B cell (primary cell): ENCODE data around the gene THUMPD1. TPM values are rescaled to one million over a fixed set of nuclear protein-coding genes. Genes with fewer than 3 reads are reported as not detected.

Source experiments
- ATAC-seq: fragments of 200-7000 bp; cut with Tn5 transposase; one replicate; pipeline ENCODE4 v1.10.0; 2021; ENCODE audit warnings: low read depth, mild to moderate bottlenecking, moderate number of reproducible peaks, moderate library complexity
- CTCF ChIA-PET: fragments of 350-600 bp; sonication (Branson Sonifier 250); formaldehyde crosslinking; loops from one replicate; lab custom pipeline; 2021; ENCODE audit warnings: antibody characterized with exemption, inconsistent platforms; lab: Charles Lee
- POLR2A ChIA-PET: fragments of 350-600 bp; sonication (Branson Sonifier 250); formaldehyde crosslinking; loops from one replicate; lab custom pipeline; 2021; ENCODE audit warnings: antibody characterized with exemption; lab: Charles Lee
- DNase-seq: peaks from one replicate; pipeline ENCODE4 v3.0.0; 2013
- H2AFZ ChIP-seq: 2 replicates; pipeline ENCODE4 v1.6.1; 2012; ENCODE audit warnings: mild to moderate bottlenecking, low read depth, low read length; ENCODE audit not compliant: insufficient read depth, poor library complexity, severe bottlenecking
- H3K27ac ChIP-seq, 2 donors: 1 replicate in 1 of 2; 2 replicates in 1 of 2; pipeline ENCODE4 v1.5.1; 2012 to 2013; ENCODE audit warnings: low read length in 2 of 2, mild to moderate bottlenecking in 2 of 2, moderate library complexity in 1 of 2
- H3K27me3 ChIP-seq, 4 experiments: fragments of 200-600 bp in 1 of 4; sonication (generic) in 1 of 4; replicated peaks in 1 of 4; 1 replicate in 2 of 4; 2 replicates in 2 of 4; pipeline versions ENCODE4 v1.6.1 to v1.7.0; 2013 to 2016; ENCODE audit warnings: low read length in 3 of 4, mild to moderate bottlenecking in 2 of 4, mixed read lengths in 1 of 4, moderate library complexity in 1 of 4; ENCODE audit not compliant: insufficient read depth in 4 of 4, control insufficient read depth in 3 of 4; ENCODE audit errors: control extremely low read depth in 1 of 4
- H3K36me3 ChIP-seq, 2 experiments: replicated peaks in 1 of 2; 1 replicate in 1 of 2; 2 replicates in 1 of 2; pipeline versions ENCODE4 v1.6.1 to v1.7.1; 2013; ENCODE audit warnings: low read length in 1 of 2; ENCODE audit not compliant: insufficient read depth in 2 of 2, control insufficient read depth in 1 of 2; ENCODE audit errors: control extremely low read depth in 1 of 2, extremely low read depth in 1 of 2
- H3K4me1 ChIP-seq, 2 donors: fragments of 200-600 bp in 1 of 2; sonication (generic) in 1 of 2; 1 replicate in 1 of 2; 2 replicates in 1 of 2; pipeline versions ENCODE4 v1.5.1 to v1.6.1; 2013 to 2017; ENCODE audit warnings: low read length in 2 of 2; ENCODE audit not compliant: control insufficient read depth in 2 of 2, insufficient read depth in 2 of 2
- H3K4me2 ChIP-seq: replicated peaks from 2 replicates; pipeline ENCODE3; 2012; ENCODE audit warnings: mild to moderate bottlenecking, low read depth, low read length; ENCODE audit not compliant: poor library complexity, severe bottlenecking
- H3K4me3 ChIP-seq, 5 experiments: fragments of 200-600 bp in 1 of 5; sonication (generic) in 1 of 5; 1 replicate in 3 of 5; 2 replicates in 2 of 5; pipeline versions ENCODE4 v1.5.1 to v1.7.0; 2011 to 2016; ENCODE audit warnings: low read length in 4 of 5, mild to moderate bottlenecking in 4 of 5, low read depth in 2 of 5, control low read depth in 1 of 5, moderate library complexity in 1 of 5; ENCODE audit not compliant: insufficient read depth in 1 of 5; ENCODE audit errors: control extremely low read depth in 1 of 5, extremely low read depth in 1 of 5
- H3K79me2 ChIP-seq: fragments of 200-600 bp; sonication (generic); one replicate; pipeline ENCODE4 v1.6.0; 2016; ENCODE audit warnings: low read length; ENCODE audit not compliant: control insufficient read depth, insufficient read depth
- H3K9ac ChIP-seq: fragments of 200-600 bp; sonication (generic); 2 replicates; pipeline ENCODE4 v1.6.1; 2017; ENCODE audit warnings: mild to moderate bottlenecking, low read length, moderate library complexity
- H3K9me3 ChIP-seq, 3 donors: one replicate each; pipeline versions ENCODE4 v1.6.1 to v1.7.1; 2013; ENCODE audit warnings: low read length in 2 of 3; ENCODE audit not compliant: control insufficient read depth in 2 of 3, insufficient read depth in 1 of 3; ENCODE audit errors: control extremely low read depth in 1 of 3
- H4K20me1 ChIP-seq: 2 replicates; pipeline ENCODE4 v1.6.0; 2012; ENCODE audit warnings: mild to moderate bottlenecking, low read length; ENCODE audit not compliant: insufficient read depth, control insufficient read depth, poor library complexity, severe bottlenecking
- H3K27ac Mint-ChIP-seq: one replicate; pipeline ENCODE4 v1.8.0; 2021; ENCODE audit warnings: mixed read lengths
- H3K27me3 Mint-ChIP-seq: one replicate; pipeline ENCODE4 v1.8.0; 2021; ENCODE audit warnings: mixed read lengths
- H3K4me1 Mint-ChIP-seq: one replicate; pipeline ENCODE4 v1.8.0; 2021; ENCODE audit warnings: mixed read lengths
- H3K4me3 Mint-ChIP-seq: one replicate; pipeline ENCODE4 v1.8.0; 2021; ENCODE audit warnings: mixed read lengths
- H3K9me3 Mint-ChIP-seq: one replicate; pipeline ENCODE4 v1.8.0; 2022; ENCODE audit warnings: mixed read lengths; ENCODE audit not compliant: insufficient read depth
- CTCF ChIP-seq: fragments of 200-600 bp; IDR thresholded peaks from one replicate; pipeline ENCODE4 v1.8.0; 2022; ENCODE audit warnings: antibody characterized with exemption, mild to moderate bottlenecking
- EZH2 ChIP-seq: IDR thresholded peaks from 2 replicates; pipeline ENCODE4 v1.6.1; 2012; ENCODE audit warnings: borderline replicate concordance, low read depth, mild to moderate bottlenecking, moderate library complexity, low read length; ENCODE audit not compliant: insufficient read depth, poor library complexity, severe bottlenecking
- WGBS: methylation state at CpG from one replicate; pipeline ENCODE4 v1.1.5; 2013; ENCODE audit warnings: missing lambda C conversion rate; ENCODE audit not compliant: insufficient coverage; 5-methylcytosine and 5-hydroxymethylcytosine counted together
- intact Hi-C: fragments of 100-400 bp; cut with micrococcal nuclease; formaldehyde crosslinking; loops from one replicate; pipeline ENCODE4 v1.10.0; 2022
- polyA plus RNA-seq: library from polyadenylated mRNA; depleted of rRNA; stranded (reverse); fragments of >200 nt; gene quantifications from 2 replicates; pipeline ENCODE4 v1.2.3, GENCODE V29; 2012
- total RNA-seq, 2 donors: library from RNA; stranded (reverse); fragments of 120-200 nt in 1 of 2; gene quantifications; 1 replicate in 1 of 2; 2 replicates in 1 of 2; pipeline versions ENCODE4 v1.2.3 to v1.2.4, GENCODE V29; 2013 to 2022

THUMPD1 gene
- total and polyA plus RNA-seq, 2 donors (not counting 1 experiment from before 2014, with no cell fraction given) = 52.5 to 72.6 TPM

DNA sequence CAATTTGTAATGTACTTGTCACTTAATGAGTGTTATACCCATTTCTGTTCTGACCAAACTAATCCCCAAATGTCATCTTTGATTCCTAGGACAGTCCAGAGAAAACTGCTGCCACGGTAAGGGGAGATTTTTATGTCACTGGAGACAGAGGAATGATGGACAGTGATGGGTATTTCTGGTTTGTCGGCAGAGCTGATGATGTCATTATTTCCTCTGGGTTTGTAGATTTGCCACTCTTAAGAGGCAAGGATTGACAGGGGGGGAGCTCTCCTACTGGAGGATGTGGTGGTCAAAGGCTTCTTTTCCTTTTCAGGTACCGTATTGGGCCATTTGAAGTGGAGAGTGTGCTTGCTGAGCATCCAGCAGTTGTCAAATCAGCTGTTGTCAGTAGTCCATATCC is 12.5 kb downstream of the THUMPD1 start:
- ChIA-PET POLR2A (no interaction called here), CTCF (interaction anchor here (0.6 kb wide), 1 partner anchor 1283 kb away, joined by 4 read pairs; no protein-coding TSS in a partner anchor)
- DNase-seq (no peak), ATAC-seq (no peak)
- Mint-ChIP-seq H3K27ac (no peak overlapping the region), H3K9me3 (no peaks in the 10 kb centered on the region), H3K4me3 (no peak overlapping the region), H3K4me1 (no peaks in the 10 kb centered on the region), H3K27me3 (no peaks in the 10 kb centered on the region)
- H3K36me3 ChIP-seq = peaks cover 2 to 4% of the 10 kb centered on the region in 2 experiments
- H3K79me2 ChIP-seq = no peaks in the 10 kb centered on the region
- H4K20me1 ChIP-seq = no peaks in the 10 kb centered on the region
- intact Hi-C loops = no loop called here
- no peaks in the 10 kb centered on the region for H3K9me3 ChIP-seq
- H3K27ac ChIP-seq = no peak overlapping the region
- H3K4me3 ChIP-seq = no peak overlapping the region
- no peak overlapping the region for H3K9ac ChIP-seq
- no peaks in the 10 kb centered on the region for H3K4me1 ChIP-seq
- TF ChIP-seq EZH2 = no peak
- H2AFZ ChIP-seq = no peak overlapping the region
- H3K27me3 ChIP-seq = no peaks in the 10 kb centered on the region
- 94% methylated on average over 3 of the region's 3 CpGs for WGBS
- H3K4me2 ChIP-seq = no peak overlapping the region

DNA sequence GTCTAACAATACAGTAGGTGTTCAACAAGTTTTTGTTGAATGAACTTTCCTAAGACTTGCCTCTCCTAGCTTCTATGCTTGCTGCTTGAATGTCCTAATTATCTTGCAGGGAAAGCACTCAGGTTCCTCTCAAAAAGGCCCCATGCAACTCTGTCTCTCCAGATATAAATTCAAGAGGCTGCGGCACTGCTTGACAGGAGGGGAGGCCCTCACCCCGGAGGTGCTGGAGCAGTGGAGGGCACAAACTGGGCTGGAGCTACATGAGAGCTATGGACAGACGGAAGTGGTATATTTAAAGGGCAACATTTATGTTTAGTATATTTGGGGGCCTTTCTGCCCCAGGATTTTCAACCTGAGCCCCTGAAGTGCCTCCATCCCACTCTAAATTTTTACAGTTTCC is 14.4 kb downstream of the THUMPD1 start:
- H3K27me3 Mint-ChIP-seq = no peaks in the 10 kb centered on the region
- Histone ChIP-seq H3K4me3 (no peak overlapping the region), H3K4me2 (no peak overlapping the region), H3K27ac (no peak overlapping the region), H3K4me1 (no peaks in the 10 kb centered on the region), H2AFZ (no peak overlapping the region), H4K20me1 (no peaks in the 10 kb centered on the region), H3K79me2 (no peaks in the 10 kb centered on the region), H3K9me3 (no peaks in the 10 kb centered on the region), H3K27me3 (no peaks in the 10 kb centered on the region), H3K9ac (no peak overlapping the region), H3K36me3 (peaks cover 0 to 2% of the 10 kb centered on the region in 2 experiments)
- no peaks in the 10 kb centered on the region for H3K4me1 Mint-ChIP-seq
- ATAC-seq (no peak), DNase-seq (no peak)
- H3K9me3 Mint-ChIP-seq = no peaks in the 10 kb centered on the region
- intact Hi-C loops = no loop called here
- POLR2A ChIA-PET = no interaction called here
- H3K4me3 Mint-ChIP-seq = no peak overlapping the region
- CTCF ChIA-PET = no interaction called here
- H3K27ac Mint-ChIP-seq = no peak overlapping the region
- no peak for TF ChIP-seq EZH2
- no peak for TF ChIP-seq CTCF
- no CpG with 5 or more reads among the region's 3 CpGs for WGBS
